Loucy (cell line): ENCODE results near the gene CSTPP1.

Experiments
- H2AFZ ChIP-seq: fragments of 200-600 bp; sonication (generic); 2 replicates; pipeline ENCODE4 v1.6.0; 2016; ENCODE audit warnings: antibody characterized with exemption, mild to moderate bottlenecking, low read length, moderate library complexity
- H3F3A ChIP-seq: fragments of 200-600 bp; 2 replicates; pipeline ENCODE4 v1.6.0; 2016; ENCODE audit warnings: antibody characterized with exemption, low read depth, mild to moderate bottlenecking
- H3K27me3 ChIP-seq: fragments of 200-600 bp; sonication (generic); 2 replicates; pipeline ENCODE4 v1.6.1; 2014; ENCODE audit warnings: low read length, mild to moderate bottlenecking; ENCODE audit not compliant: insufficient read depth, poor library complexity, severe bottlenecking
- H3K36me3 ChIP-seq: fragments of 200-600 bp; sonication (generic); 2 replicates; pipeline ENCODE4 v1.6.1; 2016; ENCODE audit warnings: low read length; ENCODE audit not compliant: insufficient read depth
- H3K4me1 ChIP-seq: fragments of 200-600 bp; sonication (generic); 2 replicates; pipeline ENCODE4 v1.5.1; 2014; ENCODE audit warnings: low read length, mild to moderate bottlenecking; ENCODE audit not compliant: insufficient read depth, poor library complexity, severe bottlenecking
- H3K4me2 ChIP-seq: fragments of 200-600 bp; sonication (generic); 2 replicates; pipeline ENCODE4 v1.6.0; 2014; ENCODE audit warnings: antibody characterized with exemption, low read length, low read depth, mild to moderate bottlenecking; ENCODE audit not compliant: poor library complexity, severe bottlenecking
- H3K4me3 ChIP-seq: fragments of 200-600 bp; sonication (generic); 2 replicates; pipeline ENCODE4 v1.5.1; 2014; ENCODE audit warnings: low read length, mild to moderate bottlenecking, mixed read lengths; ENCODE audit not compliant: poor library complexity, severe bottlenecking
- H3K79me2 ChIP-seq: fragments of 200-600 bp; sonication (generic); 2 replicates; pipeline ENCODE4 v1.6.1; 2014; ENCODE audit warnings: low read length; ENCODE audit not compliant: insufficient read depth
- H3K9ac ChIP-seq: fragments of 200-600 bp; sonication (generic); 2 replicates; pipeline ENCODE4 v1.6.0; 2014; ENCODE audit warnings: mild to moderate bottlenecking, low read depth, low read length, moderate library complexity; ENCODE audit not compliant: poor library complexity, severe bottlenecking
- H3K9me2 ChIP-seq: fragments of 200-600 bp; sonication (generic); replicated peaks from 2 replicates; pipeline ENCODE4 v1.6.1; 2016; ENCODE audit warnings: low read depth, low read length, mixed read lengths
- H3K9me3 ChIP-seq: fragments of 200-600 bp; sonication (generic); 2 replicates; pipeline ENCODE4 v1.6.1; 2014; ENCODE audit warnings: mild to moderate bottlenecking, antibody characterized with exemption, low read length, low read depth; ENCODE audit not compliant: insufficient read depth
- H4K20me1 ChIP-seq: fragments of 200-600 bp; sonication (generic); 2 replicates; pipeline ENCODE4 v1.6.0; 2014; ENCODE audit warnings: antibody characterized with exemption, low read length, mild to moderate bottlenecking; ENCODE audit not compliant: insufficient read depth, poor library complexity, severe bottlenecking
- CTCF ChIP-seq: fragments of 200-600 bp; sonication (generic); conservative IDR thresholded peaks from 2 replicates; pipeline ENCODE4 v1.5.1; 2014; ENCODE audit warnings: mild to moderate bottlenecking, antibody characterized with exemption, low read length
- EZH2phosphoT487 ChIP-seq: fragments of 200-600 bp; IDR thresholded peaks from 2 replicates; pipeline ENCODE4 v1.6.1; 2018; ENCODE audit warnings: antibody characterized with exemption, mild to moderate bottlenecking, moderate library complexity, borderline replicate concordance

Gene CSTPP1

GRCh38 chr11:47137476-47137875, 200.9 kb downstream of the CSTPP1 start:
- H3K4me3 ChIP-seq: no peak overlapping the region

GRCh38 chr11:47139878-47140277, 203.3 kb downstream of the CSTPP1 start:
- no peak for TF ChIP-seq CTCF
- no peak for TF ChIP-seq EZH2phosphoT487
- Histone ChIP-seq H3K4me1 (no peaks in the 10 kb centered on the region), H3K27me3 (no peaks in the 10 kb centered on the region), H3K79me2 (no peaks in the 10 kb centered on the region), H3K9me3 (no peaks in the 10 kb centered on the region), H3K9ac (no peak overlapping the region), H2AFZ (no peak overlapping the region), H3K4me3 (no peak overlapping the region), H4K20me1 (no peaks in the 10 kb centered on the region), H3K4me2 (no peak overlapping the region), H3F3A (no peaks in the 10 kb centered on the region), H3K36me3 (peaks cover 11% of the 10 kb centered on the region; the same call in 1 of the 2 replicates), H3K9me2 (no peaks in the 10 kb centered on the region)

More at GRCh38 chr11:47137476-47137875, 200.9 kb downstream of the CSTPP1 start:
- H3K4me2 ChIP-seq: no peak overlapping the region
- no peak overlapping the region for H3K9ac ChIP-seq
- no peaks in the 10 kb centered on the region for H3K4me1 ChIP-seq
- peaks cover 11% of the 10 kb centered on the region; the same call in 1 of the 2 replicates for H3K36me3 ChIP-seq
- TF ChIP-seq CTCF (no peak), EZH2phosphoT487 (no peak)
- H3K9me3 ChIP-seq: no peaks in the 10 kb centered on the region
- no peaks in the 10 kb centered on the region for H3K27me3 ChIP-seq
- H3K79me2 ChIP-seq: no peaks in the 10 kb centered on the region
- no peak overlapping the region for H2AFZ ChIP-seq
- H4K20me1 ChIP-seq: no peaks in the 10 kb centered on the region
- no peaks in the 10 kb centered on the region for H3K9me2 ChIP-seq
- no peaks in the 10 kb centered on the region for H3F3A ChIP-seq

- Histone ChIP-seq H3K27me3 (no peaks in the 10 kb centered on the region), H3K9ac (no peak overlapping the region), H2AFZ (no peak overlapping the region), H3K4me3 (no peak overlapping the region), H3K79me2 (no peaks in the 10 kb centered on the region), H3K4me2 (no peak overlapping the region), H3K9me2 (no peaks in the 10 kb centered on the region), H3K4me1 (no peaks in the 10 kb centered on the region), H4K20me1 (no peaks in the 10 kb centered on the region), H3K9me3 (no peaks in the 10 kb centered on the region), H3K36me3 (peaks cover under 1% of the 10 kb centered on the region; the same call in 1 of the 2 replicates), H3F3A (no peaks in the 10 kb centered on the region)
- no peak for TF ChIP-seq CTCF
- TF ChIP-seq EZH2phosphoT487: no peak
Observed at GRCh38 chr11:47143322-47143721, 206.8 kb downstream of the CSTPP1 start.
